HepG2 (cell line): Measurements from ENCODE around the gene HSCB. TPM values are rescaled to one million over a fixed set of nuclear protein-coding genes. Genes with fewer than 3 reads are reported as not detected.
A peak's percentile ranks its signal among the peaks of the same experiment; 100 is the strongest.

Experiments
- GTF3A ChIP-seq: sonication (generic); formaldehyde crosslinking; conservative IDR thresholded peaks from 2 replicates; pipeline ENCODE4 v1.4.0; 2020; ENCODE audit warnings: mild to moderate bottlenecking, missing genetic modification reagents
- MATR3 ChIP-seq: sonication (generic); formaldehyde crosslinking; IDR thresholded peaks from 2 replicates; pipeline ENCODE4 v1.4.0; 2020; ENCODE audit warnings: missing genetic modification reagents
- MED8 ChIP-seq: sonication (generic); formaldehyde crosslinking; IDR thresholded peaks from 2 replicates; pipeline ENCODE4 v1.8.1; 2023; ENCODE audit warnings: mild to moderate bottlenecking, missing genetic modification reagents; ENCODE audit not compliant: insufficient replicate concordance
- MEIS2 ChIP-seq: sonication (generic); formaldehyde crosslinking; IDR thresholded peaks from 2 replicates; pipeline ENCODE4 v1.9.0; 2021; ENCODE audit warnings: mild to moderate bottlenecking, missing genetic modification reagents
- PRPF4 ChIP-seq: fragments of 200-400 bp; formaldehyde crosslinking; IDR thresholded peaks from 2 replicates; pipeline ENCODE4 v1.6.1; 2016; ENCODE audit warnings: low read length, low read depth; ENCODE audit not compliant: poor library complexity, severe bottlenecking
- SP1 ChIP-seq, 2 experiments: fragments of 450-650 bp in 1 of 2; sonication (generic) in 1 of 2; formaldehyde crosslinking in 1 of 2; IDR thresholded peaks; 2 replicates each; pipeline versions ENCODE4 v1.4.0 to v1.6.1; 2016 to 2020; ENCODE audit warnings: missing genetic modification reagents in 1 of 2
- SP140L ChIP-seq: sonication (generic); formaldehyde crosslinking; IDR thresholded peaks from 2 replicates; pipeline ENCODE4 v1.4.0; 2020; ENCODE audit warnings: missing genetic modification reagents, borderline replicate concordance
- TAF15 ChIP-seq: fragments of 200-400 bp; formaldehyde crosslinking; IDR thresholded peaks from one replicate; pipeline ENCODE4 v1.6.1; 2018; ENCODE audit warnings: mild to moderate bottlenecking, low read depth, low read length; ENCODE audit not compliant: poor library complexity, severe bottlenecking
- TARDBP ChIP-seq: sonication (generic); formaldehyde crosslinking; IDR thresholded peaks from 2 replicates; pipeline ENCODE4 v1.8.0; 2022; ENCODE audit warnings: mild to moderate bottlenecking, missing genetic modification reagents
- TBX2 ChIP-seq: sonication (generic); formaldehyde crosslinking; IDR thresholded peaks from 2 replicates; pipeline ENCODE4 v1.5.0; 2020; ENCODE audit warnings: missing genetic modification reagents, mild to moderate bottlenecking, borderline replicate concordance
- ZFY ChIP-seq: sonication (generic); formaldehyde crosslinking; IDR thresholded peaks from 2 replicates; pipeline ENCODE4 v1.4.0; 2020; ENCODE audit warnings: missing genetic modification reagents
- ZMYM2 ChIP-seq: sonication (generic); formaldehyde crosslinking; IDR thresholded peaks from 2 replicates; pipeline ENCODE4 v1.8.0; 2022; ENCODE audit warnings: mild to moderate bottlenecking, missing genetic modification reagents
- ZNF331 ChIP-seq: sonication (generic); formaldehyde crosslinking; IDR thresholded peaks from 2 replicates; pipeline ENCODE4 v1.4.0; 2020; ENCODE audit warnings: missing genetic modification reagents
- ZNF431 ChIP-seq: sonication (generic); formaldehyde crosslinking; IDR thresholded peaks from 2 replicates; pipeline ENCODE4 v1.9.0; 2022; ENCODE audit warnings: missing genetic modification reagents, low read depth, mild to moderate bottlenecking, borderline replicate concordance
- ZNF616 ChIP-seq: sonication (generic); formaldehyde crosslinking; IDR thresholded peaks from 2 replicates; pipeline ENCODE4 v1.5.0; 2020; ENCODE audit warnings: low read depth, mild to moderate bottlenecking, missing genetic modification reagents
- ZSCAN29 ChIP-seq: sonication (generic); formaldehyde crosslinking; conservative IDR thresholded peaks from 2 replicates; pipeline ENCODE4 v1.4.0; 2020; ENCODE audit warnings: mild to moderate bottlenecking, missing genetic modification reagents
- polyA plus RNA-seq, 8 experiments: library from polyadenylated mRNA; depleted of rRNA in 3 of 8; stranded (reverse) in 7 of 8; unstranded in 1 of 8; fragments of >200 nt; fragmentation: Illumina TruSeq in 4 of 8; extraction: Trizol in 4 of 8; gene quantifications; 2 replicates each; pipeline versions ENCODE4 v1.2.1 to v1.2.3, GENCODE V29; 2011 to 2016; ENCODE audit warnings: low read depth in 4 of 8, missing spikeins in 1 of 8, mixed read lengths in 1 of 8; ENCODE audit not compliant: insufficient read depth in 1 of 8
- total RNA-seq, 5 experiments: library from RNA; depleted of rRNA; stranded (reverse); fragments of >200 nt; fragmentation: Illumina TruSeq; extraction: Trizol; gene quantifications; 2 replicates each; pipeline ENCODE4 v1.2.3, GENCODE V29; 2016; ENCODE audit warnings: low read depth in 1 of 5
- TF ChIP-seq, protein P1 (sequence below): sonication (generic); formaldehyde crosslinking; IDR thresholded peaks from 2 replicates; pipeline ENCODE4 v1.8.0; 2022; ENCODE audit warnings: mild to moderate bottlenecking, missing genetic modification reagents, moderate library complexity
- TF ChIP-seq, protein P2 (sequence below): sonication (generic); formaldehyde crosslinking; IDR thresholded peaks from 2 replicates; pipeline ENCODE4 v1.5.0; 2020; ENCODE audit warnings: mild to moderate bottlenecking, missing genetic modification reagents, borderline replicate concordance
- TF ChIP-seq, protein P3 (sequence below), 2 experiments: sonication (generic) in 1 of 2; formaldehyde crosslinking in 1 of 2; IDR thresholded peaks; 2 replicates each; pipeline versions ENCODE4 v1.4.0 to v1.6.1; 2018 to 2020; ENCODE audit warnings: missing genetic modification reagents in 2 of 2, borderline replicate concordance in 1 of 2, low read depth in 1 of 2, mild to moderate bottlenecking in 1 of 2, missing biosample characterization in 1 of 2

HSCB gene
- total and polyA plus RNA-seq, 2 of the 13 experiments (the other 11 are each of a cell fraction or from before 2014, with no cell fraction given) = 15.4 to 20.9 TPM

DNA sequence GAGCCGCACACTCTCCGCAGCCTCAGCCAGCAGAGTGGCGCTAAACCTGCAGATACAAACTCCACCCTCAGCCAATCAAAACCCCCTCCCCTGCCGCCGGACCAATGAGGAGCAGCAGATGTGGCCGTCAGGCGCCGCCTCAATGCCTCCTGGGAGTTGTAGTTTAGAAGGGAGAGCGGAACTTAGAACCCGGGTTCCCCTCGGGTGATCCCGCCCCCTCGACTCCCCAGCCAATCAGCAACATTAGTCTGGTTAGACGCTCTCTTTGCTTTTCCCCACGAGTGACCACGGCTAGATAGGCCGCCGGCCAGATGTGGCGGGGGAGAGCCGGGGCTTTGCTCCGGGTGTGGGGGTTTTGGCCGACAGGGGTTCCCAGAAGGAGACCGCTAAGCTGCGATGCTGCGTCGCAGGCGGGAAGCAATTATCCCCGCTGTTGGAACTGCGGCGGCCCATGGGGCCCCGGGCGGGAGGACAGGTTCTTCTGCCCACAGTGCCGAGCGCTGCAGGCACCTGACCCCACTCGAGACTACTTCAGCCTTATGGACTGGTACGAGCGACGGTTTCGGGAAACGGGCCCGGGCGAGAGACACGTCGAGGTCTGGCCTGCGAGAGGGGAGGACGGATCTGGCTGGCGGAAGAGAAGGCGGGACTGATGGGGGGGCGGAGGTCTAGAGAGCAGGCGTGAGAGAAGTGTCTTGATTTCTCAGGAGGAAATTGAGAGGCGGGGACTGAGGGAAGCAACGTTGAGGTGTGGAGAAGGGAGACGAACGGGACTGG lies at the start of gene HSCB, which contains the start of gene CHEK2 (continued):
- TF ChIP-seq ZNF431 (CRISPR knock-in tag) (no peak), MEIS2 (no peak), GTF3A (CRISPR knock-in tag) (0 out of 2 replicates have a peak, but pooled peaks have one; percentile 56), SP140L (CRISPR knock-in tag) (no peak), PRPF4 (no peak), SP1 (IDR thresholded peaks at IDR 0.05) (no peak), SP1 (CRISPR knock-in tag; IDR thresholded peaks at IDR 0.05) (peak; percentile 56), ZNF331 (CRISPR knock-in tag) (peak; percentile 3; the same call in 1 of the 2 replicates), ZFY (CRISPR knock-in tag) (peak; percentile 93), MED8 (CRISPR knock-in tag) (peak; percentile 74), TAF15 (peak; percentile 73), TARDBP (peak; percentile 69; the same call in 1 of the 2 replicates), TBX2 (CRISPR knock-in tag) (0 out of 2 replicates have a peak, but pooled peaks have one; percentile 16), ZNF616 (CRISPR knock-in tag) (peak; percentile 70), ZMYM2 (CRISPR knock-in tag) (no peak), MATR3 (CRISPR knock-in tag) (no peak), ZSCAN29 (CRISPR knock-in tag) (peak; percentile 61; the same call in 1 of the 2 replicates)
- TF ChIP-seq, protein P1, sequence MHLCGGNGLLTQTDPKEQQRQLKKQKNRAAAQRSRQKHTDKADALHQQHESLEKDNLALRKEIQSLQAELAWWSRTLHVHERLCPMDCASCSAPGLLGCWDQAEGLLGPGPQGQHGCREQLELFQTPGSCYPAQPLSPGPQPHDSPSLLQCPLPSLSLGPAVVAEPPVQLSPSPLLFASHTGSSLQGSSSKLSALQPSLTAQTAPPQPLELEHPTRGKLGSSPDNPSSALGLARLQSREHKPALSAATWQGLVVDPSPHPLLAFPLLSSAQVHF (CRISPR knock-in tag) = no peak
- TF ChIP-seq, protein P2, sequence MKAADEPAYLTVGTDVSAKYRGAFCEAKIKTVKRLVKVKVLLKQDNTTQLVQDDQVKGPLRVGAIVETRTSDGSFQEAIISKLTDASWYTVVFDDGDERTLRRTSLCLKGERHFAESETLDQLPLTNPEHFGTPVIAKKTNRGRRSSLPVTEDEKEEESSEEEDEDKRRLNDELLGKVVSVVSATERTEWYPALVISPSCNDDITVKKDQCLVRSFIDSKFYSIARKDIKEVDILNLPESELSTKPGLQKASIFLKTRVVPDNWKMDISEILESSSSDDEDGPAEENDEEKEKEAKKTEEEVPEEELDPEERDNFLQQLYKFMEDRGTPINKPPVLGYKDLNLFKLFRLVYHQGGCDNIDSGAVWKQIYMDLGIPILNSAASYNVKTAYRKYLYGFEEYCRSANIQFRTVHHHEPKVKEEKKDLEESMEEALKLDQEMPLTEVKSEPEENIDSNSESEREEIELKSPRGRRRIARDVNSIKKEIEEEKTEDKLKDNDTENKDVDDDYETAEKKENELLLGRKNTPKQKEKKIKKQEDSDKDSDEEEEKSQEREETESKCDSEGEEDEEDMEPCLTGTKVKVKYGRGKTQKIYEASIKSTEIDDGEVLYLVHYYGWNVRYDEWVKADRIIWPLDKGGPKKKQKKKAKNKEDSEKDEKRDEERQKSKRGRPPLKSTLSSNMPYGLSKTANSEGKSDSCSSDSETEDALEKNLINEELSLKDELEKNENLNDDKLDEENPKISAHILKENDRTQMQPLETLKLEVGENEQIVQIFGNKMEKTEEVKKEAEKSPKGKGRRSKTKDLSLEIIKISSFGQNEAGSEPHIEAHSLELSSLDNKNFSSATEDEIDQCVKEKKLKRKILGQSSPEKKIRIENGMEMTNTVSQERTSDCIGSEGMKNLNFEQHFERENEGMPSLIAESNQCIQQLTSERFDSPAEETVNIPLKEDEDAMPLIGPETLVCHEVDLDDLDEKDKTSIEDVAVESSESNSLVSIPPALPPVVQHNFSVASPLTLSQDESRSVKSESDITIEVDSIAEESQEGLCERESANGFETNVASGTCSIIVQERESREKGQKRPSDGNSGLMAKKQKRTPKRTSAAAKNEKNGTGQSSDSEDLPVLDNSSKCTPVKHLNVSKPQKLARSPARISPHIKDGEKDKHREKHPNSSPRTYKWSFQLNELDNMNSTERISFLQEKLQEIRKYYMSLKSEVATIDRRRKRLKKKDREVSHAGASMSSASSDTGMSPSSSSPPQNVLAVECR (CRISPR knock-in tag) = peak; percentile 83
- TF ChIP-seq, protein P3, sequence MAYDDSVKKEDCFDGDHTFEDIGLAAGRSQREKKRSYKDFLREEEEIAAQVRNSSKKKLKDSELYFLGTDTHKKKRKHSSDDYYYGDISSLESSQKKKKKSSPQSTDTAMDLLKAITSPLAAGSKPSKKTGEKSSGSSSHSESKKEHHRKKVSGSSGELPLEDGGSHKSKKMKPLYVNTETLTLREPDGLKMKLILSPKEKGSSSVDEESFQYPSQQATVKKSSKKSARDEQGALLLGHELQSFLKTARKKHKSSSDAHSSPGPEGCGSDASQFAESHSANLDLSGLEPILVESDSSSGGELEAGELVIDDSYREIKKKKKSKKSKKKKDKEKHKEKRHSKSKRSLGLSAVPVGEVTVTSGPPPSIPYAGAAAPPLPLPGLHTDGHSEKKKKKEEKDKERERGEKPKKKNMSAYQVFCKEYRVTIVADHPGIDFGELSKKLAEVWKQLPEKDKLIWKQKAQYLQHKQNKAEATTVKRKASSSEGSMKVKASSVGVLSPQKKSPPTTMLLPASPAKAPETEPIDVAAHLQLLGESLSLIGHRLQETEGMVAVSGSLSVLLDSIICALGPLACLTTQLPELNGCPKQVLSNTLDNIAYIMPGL (CRISPR knock-in tag; IDR thresholded peaks at IDR 0.05; ENCODE audit: borderline replicate concordance in 1 of 2, low read depth in 1 of 2) = peak; percentile 66 to 78
